Inflammatory macrophage treated with lipopolysaccharide for 4 hours (primary cell): ENCODE results near the gene POPDC2.
A peak's percentile ranks its signal among the peaks of the same experiment; 100 is the strongest.
"Not testable (repeated sequence)": the region's sequence is repeated elsewhere in the genome, so short reads cannot be mapped to it uniquely, and the experiment has no call there.

Source experiments
- DNase-seq: peaks from one replicate; pipeline ENCODE4 v3.0.0-alpha.2; 2020

The POPDC2 gene, protein sequence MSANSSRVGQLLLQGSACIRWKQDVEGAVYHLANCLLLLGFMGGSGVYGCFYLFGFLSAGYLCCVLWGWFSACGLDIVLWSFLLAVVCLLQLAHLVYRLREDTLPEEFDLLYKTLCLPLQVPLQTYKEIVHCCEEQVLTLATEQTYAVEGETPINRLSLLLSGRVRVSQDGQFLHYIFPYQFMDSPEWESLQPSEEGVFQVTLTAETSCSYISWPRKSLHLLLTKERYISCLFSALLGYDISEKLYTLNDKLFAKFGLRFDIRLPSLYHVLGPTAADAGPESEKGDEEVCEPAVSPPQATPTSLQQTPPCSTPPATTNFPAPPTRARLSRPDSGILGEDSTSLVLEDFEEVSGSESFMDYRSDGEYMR

DNA sequence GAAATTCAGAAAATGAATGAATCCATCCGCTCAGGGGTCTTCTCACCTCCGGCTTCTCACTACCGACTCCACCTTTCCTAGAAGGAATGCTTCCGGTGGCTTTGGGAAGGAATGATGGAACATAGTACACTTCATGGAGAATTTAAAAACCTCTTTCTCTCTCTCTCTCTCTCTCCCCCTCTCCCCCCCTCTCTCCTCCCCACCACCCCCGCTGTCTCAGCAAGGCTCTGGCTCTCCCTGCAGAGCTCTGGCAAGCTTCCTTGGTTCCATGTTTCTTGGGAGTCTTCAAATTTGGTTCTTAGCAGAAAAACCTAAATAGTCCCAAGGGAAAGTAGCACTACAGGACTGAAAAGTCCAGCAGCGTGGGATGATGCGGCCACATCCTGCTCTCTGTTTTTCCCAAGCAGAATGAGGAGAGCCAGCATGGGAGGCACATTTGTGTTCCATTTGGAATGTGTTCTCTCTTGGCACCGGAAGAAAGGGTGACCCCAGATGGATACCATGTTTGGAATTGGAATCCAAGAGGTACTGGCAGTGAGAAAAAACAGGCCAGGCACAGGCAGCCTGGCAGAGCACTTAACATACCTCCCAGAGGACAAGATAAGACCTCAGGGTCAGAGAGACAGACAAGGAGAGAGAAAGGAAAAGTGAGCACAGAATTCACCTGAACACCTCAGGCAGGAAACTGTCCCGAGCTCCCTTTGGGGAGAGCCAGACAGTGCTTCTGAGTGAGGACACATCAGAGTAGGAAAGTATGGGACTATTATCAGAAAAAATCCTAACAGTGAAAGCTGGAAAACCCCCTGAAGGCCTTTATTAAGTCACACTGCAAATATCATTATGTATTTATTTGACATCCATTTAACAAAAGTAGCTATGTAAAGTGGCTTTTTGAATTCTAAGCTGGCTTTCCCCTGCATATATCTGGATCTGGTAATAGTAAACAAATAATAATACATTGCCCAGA, at the start of gene POPDC2:
TSS of gene POPDC2 (minus strand) at position 116 of the 967 bp plus-strand sequence. CDS start 166 bp downstream, outside the sequence.
- no peak for DNase-seq

DNA sequence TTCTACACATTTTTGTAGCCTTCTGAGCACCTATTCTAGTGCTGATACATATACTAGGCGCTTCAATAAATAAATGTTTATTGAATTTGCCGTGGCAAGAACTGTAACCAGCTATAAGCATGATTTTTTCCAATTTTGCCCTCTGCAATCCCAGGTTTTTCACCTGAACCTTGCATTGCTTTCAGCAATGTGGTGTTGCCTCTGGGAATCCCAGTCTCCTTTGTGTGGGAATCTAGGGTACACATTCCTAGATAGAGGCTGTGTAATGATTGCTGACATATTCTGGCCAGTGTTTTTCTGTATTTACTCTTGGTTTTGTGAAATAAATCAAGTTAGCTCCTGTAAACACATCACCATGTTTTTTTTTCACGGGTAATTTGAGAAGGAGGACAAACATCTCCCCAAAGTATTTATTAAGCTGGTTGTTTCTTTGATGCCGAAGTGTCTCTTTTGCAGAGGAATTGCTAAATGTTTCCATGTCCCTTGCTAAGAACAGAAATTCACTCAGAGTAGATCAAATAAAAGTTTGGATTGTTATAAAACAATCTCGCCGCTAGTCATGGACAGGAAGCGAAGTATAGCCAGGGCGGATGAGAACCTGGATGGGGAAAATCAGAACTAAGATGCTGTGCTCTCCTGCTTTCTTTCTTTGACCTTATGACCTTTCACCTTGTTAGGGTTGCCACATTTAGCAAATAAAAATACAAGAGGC, 43.6 kb upstream of the POPDC2 start:
- DNase-seq, result no peak

DNA sequence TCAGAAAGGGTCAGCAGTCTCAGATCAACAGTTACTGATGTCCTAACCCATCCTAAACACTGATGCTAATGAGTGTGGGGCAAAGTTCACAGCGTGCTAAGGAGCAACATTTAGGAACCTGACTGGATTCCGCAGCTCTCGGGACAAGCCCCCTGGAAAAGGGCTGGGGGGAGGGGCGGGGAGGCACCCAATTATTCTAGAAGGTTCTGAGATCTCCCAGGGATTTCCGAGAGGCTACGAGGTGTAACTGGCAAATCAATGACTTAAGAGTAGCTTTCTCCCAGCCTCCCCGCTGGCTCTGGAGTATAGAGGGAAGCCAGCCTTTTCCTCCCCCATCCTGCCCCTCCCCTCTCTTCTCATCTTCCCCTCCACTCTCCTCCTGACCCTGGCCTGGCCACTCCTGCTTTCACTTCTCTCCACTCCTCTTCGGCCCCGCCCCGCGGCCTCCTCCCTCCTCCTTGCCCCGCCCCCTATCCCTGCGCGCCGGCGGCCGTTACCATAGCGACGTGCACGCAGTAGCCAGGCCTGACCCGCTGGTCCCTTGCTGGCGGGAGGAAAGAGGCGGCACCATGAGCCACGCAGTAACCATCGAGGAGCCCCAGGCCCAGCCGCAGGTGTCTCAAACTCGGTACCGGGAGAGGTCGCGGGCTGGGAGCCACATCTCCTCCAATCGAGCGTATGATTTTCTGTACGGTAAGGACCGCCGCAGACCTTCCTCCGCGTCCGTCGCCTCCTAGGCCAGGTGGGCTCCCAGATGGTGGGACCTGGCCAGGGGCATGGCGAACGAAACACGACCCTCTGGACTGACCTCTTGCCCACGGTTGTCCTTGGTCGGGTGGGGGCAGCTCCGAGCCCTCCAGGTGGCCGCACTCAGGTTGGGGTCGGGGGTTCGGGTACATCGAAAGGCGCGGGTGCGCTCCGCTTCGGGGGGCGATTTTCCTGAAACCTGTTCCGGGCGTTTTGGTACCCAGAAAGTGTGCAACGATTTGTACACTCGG, 42.4 kb upstream of the POPDC2 start, which contains the start of gene CFAP91:
TSS of gene CFAP91 (plus strand) at position 493 of the 998 bp plus-strand sequence. CDS start at position 570, 77 bp downstream.
- DNase-seq, result peak; percentile 96

DNA sequence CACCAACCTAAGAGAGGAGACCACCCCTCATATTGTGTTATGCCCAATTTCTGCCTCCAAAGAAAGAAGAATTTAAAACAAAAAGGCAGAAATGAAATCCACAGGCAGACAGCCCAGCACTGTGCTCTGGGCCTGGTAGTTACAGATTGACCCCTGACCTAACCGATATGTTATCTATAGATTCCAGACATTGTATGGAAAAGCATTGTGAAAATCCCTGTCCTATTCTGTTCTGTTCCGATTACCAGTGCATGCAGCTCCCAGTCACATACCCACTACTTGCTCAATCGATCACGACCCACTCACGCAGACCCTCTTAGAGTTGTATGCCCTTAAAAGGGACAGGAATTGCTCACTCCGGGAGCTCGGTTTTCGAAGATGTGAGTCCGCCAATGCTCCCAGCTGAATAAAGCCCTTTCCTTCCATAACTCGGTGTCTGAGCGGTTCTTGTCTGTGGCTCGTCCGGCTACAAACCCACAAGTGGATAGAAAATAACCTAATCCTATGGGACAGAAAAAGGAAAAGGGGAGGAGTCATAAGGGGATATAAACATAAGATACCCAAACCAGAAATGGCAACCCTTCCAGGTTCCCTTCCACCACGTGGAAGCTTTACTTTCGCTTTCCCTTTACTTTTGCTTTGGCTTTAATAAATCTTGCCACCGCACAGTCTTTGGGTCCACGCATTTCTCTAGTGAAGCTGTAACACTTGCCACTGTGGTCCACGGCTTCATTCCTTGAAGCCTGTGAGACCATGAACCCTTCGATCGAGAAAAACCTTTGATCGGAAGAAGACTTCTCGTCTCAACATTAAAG, 40.7 kb upstream of the POPDC2 start:
- DNase-seq, result peak; percentile 31

DNA sequence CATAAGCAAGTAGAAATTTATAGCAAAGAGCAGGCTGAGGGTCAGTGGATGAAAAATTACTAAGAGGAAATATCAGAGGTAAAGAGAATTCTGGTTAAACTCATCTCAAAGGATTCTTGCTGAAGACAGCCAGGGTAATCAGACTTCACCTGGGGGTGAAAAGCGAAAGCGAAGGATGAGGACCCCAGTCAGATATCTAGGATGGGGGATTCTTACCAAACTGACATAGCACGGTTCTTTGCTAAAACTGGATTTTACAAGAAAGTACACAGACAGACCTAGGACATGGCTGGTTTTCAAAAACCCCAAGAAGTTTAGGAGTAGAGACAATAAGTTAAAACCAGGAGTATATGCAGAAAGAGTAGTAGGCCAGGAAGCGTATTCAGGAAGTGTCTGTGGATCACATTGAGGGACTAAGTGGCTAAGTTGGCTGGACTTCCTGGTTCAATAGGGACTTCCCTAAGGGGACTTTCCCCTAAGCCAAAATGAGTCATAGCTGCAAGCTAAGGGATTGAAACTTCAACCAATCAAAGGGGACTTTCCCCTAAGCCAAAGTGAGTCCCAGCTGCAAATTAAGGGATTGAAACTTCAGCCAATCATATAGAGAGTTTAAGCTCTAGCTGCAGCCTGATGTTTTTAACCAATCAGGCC, 40.0 kb upstream of the POPDC2 start:
- peak; percentile 91 for DNase-seq

DNA sequence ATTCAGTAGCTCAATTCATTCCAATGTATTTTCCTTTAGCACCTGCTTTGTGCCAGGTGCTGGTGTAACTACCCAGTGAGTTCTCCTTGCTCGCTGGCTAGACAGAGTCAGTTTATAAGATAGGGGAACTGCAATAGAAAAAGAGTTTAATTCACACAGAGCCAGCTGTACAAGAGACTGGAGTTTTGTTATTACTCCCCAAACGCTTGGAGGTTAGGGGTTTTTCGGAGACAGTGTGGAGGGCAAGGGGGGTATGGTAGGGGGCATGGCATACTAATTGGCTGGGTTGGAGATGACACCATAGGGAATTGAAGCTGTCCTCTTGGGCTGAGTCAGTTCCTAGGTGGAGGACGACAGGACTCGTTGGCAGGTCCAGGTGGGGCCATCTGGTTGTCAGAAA, 37.0 kb upstream of the POPDC2 start:
- no peak for DNase-seq

DNA sequence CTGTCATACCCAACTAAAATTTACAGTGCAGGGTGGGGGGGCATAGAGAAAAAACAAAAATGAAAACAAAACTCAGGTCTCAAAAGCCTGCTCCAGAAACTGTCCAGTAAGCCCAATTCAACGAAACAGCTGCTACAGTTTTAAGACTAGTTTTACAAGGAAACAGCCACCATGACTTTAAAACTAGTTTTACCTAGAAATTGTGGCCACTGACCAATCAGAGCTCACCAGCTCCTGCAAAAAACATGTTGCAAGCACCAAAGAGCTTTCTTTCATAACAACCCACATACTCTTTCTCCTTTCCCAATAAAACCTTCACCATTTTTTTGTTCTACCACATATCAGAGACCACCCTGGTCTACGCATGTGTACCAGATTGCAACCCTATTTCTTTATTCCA, 35.1 kb upstream of the POPDC2 start:
- DNase-seq, result peak; percentile 20

DNA sequence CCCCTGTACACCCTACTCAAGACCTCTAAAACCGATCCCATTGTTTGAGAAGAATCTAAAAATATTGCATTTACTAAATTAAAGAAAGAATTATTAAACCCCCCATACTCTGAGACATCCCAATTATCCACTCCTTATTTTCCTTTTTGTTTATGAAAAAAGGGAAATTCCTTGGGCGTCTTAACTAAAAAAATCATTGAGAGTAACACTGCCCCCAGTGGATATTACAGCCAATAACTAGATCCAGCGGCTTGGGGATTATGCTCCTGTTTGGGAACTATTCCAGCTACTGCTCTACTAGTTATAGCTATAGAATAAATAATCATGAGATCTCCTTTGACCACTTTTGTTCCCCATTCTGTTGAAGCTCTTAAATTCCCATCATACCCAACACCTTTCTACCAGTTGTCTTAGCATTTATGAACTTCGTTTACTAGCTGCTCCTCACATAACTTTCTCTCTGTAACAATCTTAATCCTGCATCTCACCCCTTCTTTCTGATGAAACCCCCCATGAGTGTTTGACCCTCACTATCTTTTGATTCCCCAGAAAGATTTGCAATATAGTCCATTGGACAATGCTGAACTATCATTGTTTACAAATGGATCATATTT, 29.8 kb upstream of the POPDC2 start:
- peak; percentile 61 for DNase-seq

DNA sequence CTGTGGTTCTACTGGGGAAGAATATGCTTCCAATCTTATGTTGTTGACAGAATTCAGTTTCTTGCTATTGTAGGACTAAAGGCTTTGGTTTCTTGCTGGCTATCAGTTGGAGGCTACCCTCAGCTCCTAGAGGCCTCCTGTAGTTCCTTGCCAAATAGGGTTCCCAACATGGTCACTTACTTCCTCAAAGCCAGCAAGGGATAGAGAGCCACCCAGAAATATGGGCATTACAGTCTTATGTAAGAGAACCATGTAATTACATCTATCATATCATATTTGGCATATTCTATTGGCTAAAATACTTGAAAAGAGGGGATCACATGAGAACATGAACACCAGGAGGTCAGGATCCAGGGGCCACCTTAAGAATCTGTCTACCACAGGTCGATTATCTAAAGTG, 23.0 kb upstream of the POPDC2 start:
- DNase-seq, result peak; percentile 56

DNA sequence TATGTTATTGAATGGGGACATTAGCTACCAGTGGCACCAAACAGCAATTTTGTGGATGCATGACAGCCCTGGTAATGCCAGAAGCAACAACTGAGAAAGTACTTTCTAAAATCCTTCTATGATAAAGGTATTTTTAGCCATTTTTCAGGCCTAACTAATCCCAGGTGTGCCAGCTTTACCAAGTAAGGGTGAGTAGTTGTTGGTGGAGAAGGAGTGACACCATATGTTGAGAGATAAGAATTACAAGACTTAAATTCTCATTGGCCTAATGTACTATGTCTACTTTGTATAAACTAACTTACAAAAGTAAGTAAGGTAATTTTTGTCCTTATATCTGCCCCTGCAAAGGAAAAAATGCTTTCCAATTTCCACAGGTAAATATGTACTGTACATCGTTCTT, 20.9 kb upstream of the POPDC2 start:
- DNase-seq, result peak; percentile 56

DNA sequence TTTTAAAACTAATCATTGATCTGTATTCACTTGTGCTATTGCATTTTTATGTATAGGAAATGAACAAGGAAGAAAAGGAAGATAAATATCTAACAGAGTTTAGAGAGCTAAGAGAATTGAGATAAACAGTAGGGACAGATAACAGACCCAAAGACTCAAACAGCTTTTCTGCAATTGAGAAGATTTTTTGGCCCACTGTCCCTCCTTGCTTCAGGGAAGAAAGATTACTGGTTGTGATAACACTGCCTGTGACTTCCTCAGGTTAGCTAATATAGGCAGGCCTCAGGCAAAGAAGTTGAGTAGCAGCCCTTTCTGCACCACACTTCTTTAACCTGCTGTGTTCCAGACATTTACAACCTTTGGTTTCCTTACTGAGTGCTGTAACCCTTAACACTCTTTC, 19.5 kb upstream of the POPDC2 start:
- DNase-seq, result no peak

DNA sequence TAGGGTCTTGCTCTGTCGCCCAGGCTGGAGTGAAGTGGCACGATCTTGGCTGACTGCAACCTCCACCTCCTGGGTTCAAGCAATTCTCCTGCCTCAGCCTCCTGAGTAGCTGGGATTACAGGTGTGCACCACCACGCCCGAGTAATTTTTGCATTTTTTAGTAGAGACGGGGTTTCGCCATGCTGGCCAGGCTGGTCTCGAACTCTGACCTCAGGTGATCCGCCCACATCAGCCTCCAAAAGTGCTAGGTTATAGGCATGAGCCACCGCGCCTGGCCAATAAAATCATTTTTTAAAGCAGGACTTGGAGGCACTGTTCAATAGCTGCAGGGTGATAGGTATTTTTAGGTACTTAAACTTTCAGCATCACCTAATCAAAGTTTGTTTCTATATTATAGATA, 17.8 kb upstream of the POPDC2 start:
- DNase-seq, result not testable (repeated sequence)

DNA sequence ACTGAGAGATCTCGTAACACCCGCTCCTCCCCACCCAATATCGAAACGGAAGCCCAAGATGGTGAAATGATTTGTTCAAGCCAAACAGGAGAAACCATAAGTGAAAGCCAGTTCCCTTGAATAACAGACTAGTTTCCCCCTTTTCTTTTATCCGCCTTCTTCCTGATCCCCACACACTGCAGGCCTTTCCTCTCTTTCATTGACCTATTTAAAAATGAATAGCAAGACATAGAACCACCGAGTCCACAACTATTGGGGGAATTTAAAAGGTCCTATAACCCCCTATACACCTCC, 17.2 kb upstream of the POPDC2 start:
- peak; percentile 94 for DNase-seq

DNA sequence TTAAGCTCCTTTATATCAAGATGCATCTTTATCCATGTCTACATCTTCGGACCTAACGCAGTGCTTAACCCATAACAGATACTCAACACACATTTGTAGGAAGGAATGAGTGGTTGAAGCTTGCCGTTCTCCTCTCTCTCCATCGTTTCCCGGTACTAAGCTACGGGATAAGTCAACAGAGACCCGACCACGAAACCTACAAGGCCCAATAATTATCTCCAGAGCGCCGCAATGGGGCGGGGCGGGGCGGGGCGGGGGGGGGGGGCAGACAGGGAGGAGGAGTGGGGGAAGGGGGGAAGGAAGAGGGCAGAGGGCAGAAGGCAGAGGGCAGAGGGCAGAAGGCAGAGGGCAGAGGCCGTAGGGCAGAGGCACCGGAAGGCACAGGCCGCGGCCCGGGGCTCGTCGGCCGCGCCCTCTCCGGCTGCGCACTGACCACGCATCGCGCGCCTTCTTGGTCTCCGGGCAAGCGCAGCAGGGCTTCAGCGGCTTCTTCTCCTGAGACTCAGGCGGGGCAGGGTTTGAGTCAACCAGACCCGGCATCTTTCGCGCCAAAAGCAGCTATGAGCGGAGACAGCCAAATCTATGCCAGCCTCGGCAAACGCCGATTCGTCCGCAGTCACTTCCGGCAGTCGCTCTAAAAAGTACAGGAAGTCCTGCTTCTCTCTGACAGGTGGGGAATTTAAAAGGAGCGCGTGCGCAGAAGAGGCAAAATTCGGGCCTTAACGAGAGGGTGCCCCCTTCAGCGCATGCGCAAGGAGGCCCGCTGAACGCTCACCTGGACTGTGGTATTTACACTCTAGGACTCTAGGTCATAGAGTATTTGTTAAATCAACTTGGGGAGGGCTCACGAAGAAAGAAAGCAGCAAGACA, 16.6 kb upstream of the POPDC2 start, which contains the start of gene COX17:
TSS of gene COX17 (minus strand) at position 636 of the 870 bp plus-strand sequence. CDS start at position 540, 96 bp downstream.
- DNase-seq, result peak; percentile 97

DNA sequence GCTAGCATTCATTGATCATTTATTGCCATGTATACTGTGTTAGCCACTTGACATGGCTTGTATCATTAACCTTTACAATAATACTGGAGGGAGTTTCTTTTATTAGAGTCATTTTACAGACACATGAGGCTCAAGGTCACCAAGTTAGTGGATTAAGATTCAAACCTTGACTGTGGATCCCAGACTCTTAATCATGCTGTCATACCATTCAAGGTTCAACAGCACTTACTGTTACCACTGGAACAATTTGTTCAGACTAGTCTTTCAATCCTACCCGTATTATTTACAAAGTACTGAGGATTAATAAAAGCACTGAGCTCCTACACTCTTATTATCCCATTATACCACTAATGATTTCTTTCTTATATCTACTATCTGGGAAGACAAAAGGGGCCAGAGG, 15.6 kb upstream of the POPDC2 start:
- DNase-seq, result no peak

DNA sequence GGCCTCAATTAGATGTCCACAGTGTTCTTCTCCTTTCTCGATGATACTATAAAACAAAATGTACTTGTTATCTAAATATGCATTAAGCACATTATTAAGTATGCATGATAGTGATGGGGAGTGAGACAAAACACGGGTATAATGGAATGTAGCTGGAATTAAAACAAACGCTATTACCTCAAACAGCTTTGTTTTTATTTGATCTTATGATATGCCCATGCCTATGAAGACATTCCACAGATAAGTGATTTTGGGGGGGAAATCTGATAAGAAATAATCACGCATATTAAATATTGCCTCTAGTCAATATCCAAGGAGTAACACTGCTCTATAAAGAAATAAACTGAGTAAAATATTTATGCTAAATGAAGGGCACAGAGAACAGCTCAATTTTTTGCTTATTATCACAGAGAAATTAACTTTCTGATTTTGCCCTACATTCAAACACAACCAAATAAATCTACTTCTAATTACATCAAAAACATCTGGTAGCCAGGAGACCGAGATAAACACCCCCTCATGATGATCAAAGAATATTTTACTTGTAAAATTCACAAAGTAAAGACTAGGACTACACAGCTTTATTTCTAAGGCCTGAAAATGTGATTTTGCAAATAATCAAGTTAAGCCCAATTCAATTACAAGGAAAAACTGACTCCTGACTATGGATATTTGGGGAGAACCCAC, 14.9 kb upstream of the POPDC2 start:
- no peak for DNase-seq

DNA sequence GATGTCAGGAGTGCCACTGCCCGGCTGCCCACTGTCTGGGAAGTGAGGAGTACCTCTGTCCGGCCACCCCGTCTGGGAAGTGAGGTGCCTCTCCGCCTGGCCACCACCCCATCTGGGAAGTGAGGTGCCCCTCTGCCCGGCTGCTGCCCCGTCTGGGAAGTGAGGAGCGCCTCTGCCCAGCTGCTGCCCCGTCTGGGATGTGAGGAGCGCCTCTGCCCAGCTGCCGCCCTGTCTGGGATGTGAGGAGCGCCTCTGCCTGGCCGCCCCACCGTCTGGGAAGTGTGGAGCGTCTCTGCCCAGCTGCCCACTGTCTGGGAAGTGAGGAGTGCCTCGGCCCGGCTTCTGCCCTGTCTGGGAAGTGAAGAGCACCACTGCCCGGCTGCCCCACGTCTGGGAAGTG, 13.5 kb upstream of the POPDC2 start:
- no peak for DNase-seq

DNA sequence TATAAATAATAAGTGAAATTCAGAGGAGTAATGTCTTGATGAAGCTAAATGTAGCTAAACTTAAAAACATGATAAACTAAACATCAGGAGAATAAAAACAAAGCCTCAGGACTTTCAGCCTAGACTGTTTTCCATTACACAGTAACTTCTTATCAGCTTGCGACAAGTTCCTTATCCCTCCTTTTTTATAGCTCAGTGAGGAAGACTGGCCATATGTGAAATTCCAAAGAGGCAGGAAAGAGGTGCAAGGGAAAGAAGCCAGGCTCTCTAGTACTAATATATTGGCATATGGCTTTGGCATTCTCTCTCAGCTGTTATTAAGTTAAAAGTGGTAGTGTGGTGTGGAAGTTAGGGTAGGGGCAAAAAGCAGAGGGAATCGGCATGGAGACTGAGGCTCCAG, 12.4 kb upstream of the POPDC2 start:
- no peak for DNase-seq
